Choroid plexus epithelial cell (primary cell): Measurements from ENCODE around the gene ZFY.

Experiments
- DNase-seq: peaks from one replicate; pipeline ENCODE4 v3.0.0-alpha.2; 2010; ENCODE audit warnings: low read depth
- H3K4me3 ChIP-seq: 2 replicates; pipeline ENCODE4 v1.5.1; 2011; ENCODE audit warnings: low read depth, mild to moderate bottlenecking, control low read depth, low read length, moderate library complexity
- TF ChIP-seq, protein P1 (sequence below): conservative IDR thresholded peaks from 2 replicates; pipeline ENCODE4 v1.5.1; 2011; ENCODE audit warnings: low read depth, mild to moderate bottlenecking, control low read depth, inconsistent platforms, low read length, moderate library complexity

ZFY gene

DNA sequence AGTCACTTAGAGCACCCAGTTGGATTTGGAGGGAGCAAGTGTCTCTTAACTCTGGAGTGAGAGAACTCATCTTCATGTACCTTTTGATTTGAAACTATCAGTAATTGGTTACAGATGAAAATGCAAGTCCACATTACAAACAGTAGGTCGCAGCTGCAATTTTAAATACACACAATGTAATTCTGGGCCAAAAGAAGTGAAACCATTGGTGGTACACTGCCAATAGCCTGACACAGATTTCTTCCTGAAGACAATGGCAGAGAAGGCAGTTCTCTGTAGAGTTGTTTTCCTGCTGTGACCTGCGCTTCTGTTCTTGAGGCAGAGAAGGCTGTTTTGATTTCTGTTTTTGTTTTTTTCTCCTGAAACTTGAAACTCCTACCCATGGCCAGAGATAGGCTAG is 86.0 kb downstream of the ZFY start:
- no peak overlapping the region for H3K4me3 ChIP-seq
- no peak for DNase-seq
- TF ChIP-seq, protein P1, sequence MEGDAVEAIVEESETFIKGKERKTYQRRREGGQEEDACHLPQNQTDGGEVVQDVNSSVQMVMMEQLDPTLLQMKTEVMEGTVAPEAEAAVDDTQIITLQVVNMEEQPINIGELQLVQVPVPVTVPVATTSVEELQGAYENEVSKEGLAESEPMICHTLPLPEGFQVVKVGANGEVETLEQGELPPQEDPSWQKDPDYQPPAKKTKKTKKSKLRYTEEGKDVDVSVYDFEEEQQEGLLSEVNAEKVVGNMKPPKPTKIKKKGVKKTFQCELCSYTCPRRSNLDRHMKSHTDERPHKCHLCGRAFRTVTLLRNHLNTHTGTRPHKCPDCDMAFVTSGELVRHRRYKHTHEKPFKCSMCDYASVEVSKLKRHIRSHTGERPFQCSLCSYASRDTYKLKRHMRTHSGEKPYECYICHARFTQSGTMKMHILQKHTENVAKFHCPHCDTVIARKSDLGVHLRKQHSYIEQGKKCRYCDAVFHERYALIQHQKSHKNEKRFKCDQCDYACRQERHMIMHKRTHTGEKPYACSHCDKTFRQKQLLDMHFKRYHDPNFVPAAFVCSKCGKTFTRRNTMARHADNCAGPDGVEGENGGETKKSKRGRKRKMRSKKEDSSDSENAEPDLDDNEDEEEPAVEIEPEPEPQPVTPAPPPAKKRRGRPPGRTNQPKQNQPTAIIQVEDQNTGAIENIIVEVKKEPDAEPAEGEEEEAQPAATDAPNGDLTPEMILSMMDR = no peak

DNA sequence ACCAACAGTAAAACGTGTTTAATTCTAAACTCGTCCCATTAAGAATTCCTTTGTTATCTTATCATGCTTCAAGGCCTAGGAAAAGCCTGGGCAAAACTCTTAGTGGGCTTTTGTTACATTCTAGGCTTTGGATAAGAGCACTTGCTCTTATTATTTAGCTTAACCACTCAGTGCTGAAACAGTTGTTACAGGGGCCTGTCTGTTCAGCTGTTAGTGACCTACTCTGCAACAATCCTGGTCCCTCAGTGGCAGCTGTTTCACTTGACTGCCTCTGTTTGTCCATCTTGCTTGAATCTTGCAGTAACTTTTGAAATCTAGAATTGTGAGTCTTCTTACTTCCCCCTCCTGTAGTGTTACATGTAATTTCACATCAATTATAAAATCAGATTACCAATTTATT is 88.4 kb downstream of the ZFY start:
- TF ChIP-seq, protein P1 = no peak
- no peak overlapping the region for H3K4me3 ChIP-seq
- DNase-seq = no peak

DNA sequence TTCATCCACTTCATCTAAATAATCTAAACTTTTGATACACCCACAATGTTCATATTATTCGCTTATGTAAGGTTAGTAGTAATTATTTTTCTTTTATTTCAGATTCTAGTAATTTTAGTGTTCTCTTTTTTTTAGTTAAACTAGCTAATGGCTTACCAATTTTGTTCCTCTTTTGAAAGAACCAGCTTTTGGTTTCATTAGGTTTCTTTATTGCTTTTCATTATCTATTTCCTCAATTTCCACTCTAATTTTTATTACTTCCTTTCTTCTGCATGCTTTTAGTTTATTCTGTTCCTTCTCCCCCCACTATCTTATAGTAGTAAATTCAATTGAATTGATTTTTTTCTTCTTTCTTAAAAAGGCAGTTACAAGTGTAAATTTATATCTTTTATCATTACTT is 90.2 kb downstream of the ZFY start:
- H3K4me3 ChIP-seq = no peak overlapping the region
- TF ChIP-seq, protein P1 = no peak

More for the DNA sequence above, 90.2 kb downstream of the ZFY start:
- DNase-seq = no peak
